HCT116 (cell line): ENCODE results near the gene S100A12. TPM values are rescaled to one million over a fixed set of nuclear protein-coding genes. Genes with fewer than 3 reads are reported as not detected.

Experiments used
- ATAC-seq: fragments of 200-7000 bp; cut with Tn5 transposase; 2 replicates; pipeline ENCODE4 v1.9.1; 2020; ENCODE audit warnings: mild to moderate bottlenecking, moderate library complexity
- BruUV-seq: library from RNA; stranded (reverse); fragments of 400-500 nt; replicated peaks from 2 replicates; lab custom pipeline; 2021; lab: Mats Ljungman, UMichigan
- CTCF ChIA-PET: fragments of 300-600 bp; sonication (Branson Sonifier 250); formaldehyde crosslinking; loops from one replicate; lab custom pipeline; 2021; ENCODE audit warnings: antibody characterized with exemption; lab: Charles Lee
- POLR2A ChIA-PET: fragments of 300-600, 350-600 bp; sonication (Branson Sonifier 250); formaldehyde crosslinking; loops from one replicate; lab custom pipeline; 2021; ENCODE audit warnings: antibody characterized with exemption; lab: Charles Lee
- RAD21 ChIA-PET, 2 experiments: fragments of 300-600 bp; sonication (Branson Sonifier 250); formaldehyde crosslinking; loops; one replicate each; lab custom pipeline; 2023; ENCODE audit warnings: low total read pairs in 2 of 2; ENCODE audit not compliant: uncharacterized antibody in 2 of 2, unreplicated experiment in 2 of 2, low non-redundant PET in 1 of 2; lab: Charles Lee
- DNase-seq: peaks from one replicate; pipeline ENCODE4 v3.0.0-alpha.2; 2010; ENCODE audit warnings: low read depth, low spot score
- H2AFZ ChIP-seq: fragments of 200-600 bp; shearing (Covaris generic), sonication (generic); 2 replicates; pipeline ENCODE4 v1.6.1; 2017; ENCODE audit warnings: low read depth, mixed run types, mixed read lengths, antibody characterized with exemption, low read length; ENCODE audit not compliant: poor library complexity, severe bottlenecking
- H3K27ac ChIP-seq: 2 replicates; pipeline ENCODE4 v1.5.1; 2012; ENCODE audit warnings: low read depth, low read length
- H3K27me3 ChIP-seq: fragments of 200-600 bp; sonication (generic); 2 replicates; pipeline ENCODE4 v1.6.1; 2016; ENCODE audit warnings: mixed run types, low read length, mixed read lengths; ENCODE audit not compliant: insufficient read depth
- H3K36me3 ChIP-seq, 2 experiments: fragments of 200-500 bp in 1 of 2; fragments of 200-600 bp in 1 of 2; sonication (Bioruptor generic) in 1 of 2; sonication (generic) in 1 of 2; 2 replicates each; pipeline versions ENCODE4 v1.5.1 to v1.6.1; 2014 to 2016; ENCODE audit warnings: low read length in 2 of 2, inconsistent platforms in 1 of 2, mixed read lengths in 1 of 2, mixed run types in 1 of 2; ENCODE audit not compliant: insufficient read depth in 2 of 2, control insufficient read depth in 1 of 2
- H3K4me1 ChIP-seq, 2 experiments: fragments of 200-600 bp in 1 of 2; sonication (generic) in 1 of 2; 2 replicates each; pipeline versions ENCODE4 v1.5.1 to v1.6.1; 2012 to 2017; ENCODE audit warnings: low read length in 2 of 2, inconsistent platforms in 1 of 2, mild to moderate bottlenecking in 1 of 2, mixed read lengths in 1 of 2, mixed run types in 1 of 2, moderate library complexity in 1 of 2; ENCODE audit not compliant: insufficient read depth in 2 of 2, control insufficient read depth in 1 of 2
- H3K4me2 ChIP-seq: fragments of 200-600 bp; sonication (generic); 2 replicates; pipeline ENCODE4 v1.6.1; 2017; ENCODE audit warnings: mixed run types, low read length, mixed read lengths
- H3K4me3 ChIP-seq, 2 experiments: fragments of 200-600 bp in 1 of 2; sonication (generic) in 1 of 2; replicated peaks in 1 of 2; 2 replicates each; pipeline ENCODE4 v1.5.1; 2011 to 2016; ENCODE audit warnings: low read length in 2 of 2, control low read depth in 1 of 2, low read depth in 1 of 2, mild to moderate bottlenecking in 1 of 2, mixed read lengths in 1 of 2, mixed run types in 1 of 2
- H3K79me2 ChIP-seq: fragments of 200-600 bp; sonication (generic); 2 replicates; pipeline ENCODE4 v1.6.1; 2017; ENCODE audit warnings: mild to moderate bottlenecking, mixed run types, low read length, moderate library complexity, mixed read lengths; ENCODE audit not compliant: insufficient read depth
- H3K9ac ChIP-seq: fragments of 200-600 bp; sonication (generic); 2 replicates; pipeline ENCODE4 v1.6.1; 2016; ENCODE audit warnings: low read length, mixed read lengths
- H3K9me2 ChIP-seq: fragments of 200-600 bp; sonication (generic), shearing (Covaris generic); 2 replicates; pipeline ENCODE4 v1.6.1; 2017; ENCODE audit warnings: mixed run types, mild to moderate bottlenecking, moderate library complexity; ENCODE audit not compliant: insufficient read depth
- H3K9me3 ChIP-seq, 2 experiments: fragments of 200-500 bp in 1 of 2; fragments of 200-600 bp in 1 of 2; sonication (Bioruptor generic) in 1 of 2; sonication (generic) in 1 of 2; 2 replicates each; pipeline ENCODE4 v1.6.1; 2014 to 2017; ENCODE audit warnings: low read length in 2 of 2, mixed read lengths in 2 of 2, inconsistent platforms in 1 of 2, low read depth in 1 of 2, mild to moderate bottlenecking in 1 of 2, mixed run types in 1 of 2, moderate library complexity in 1 of 2; ENCODE audit not compliant: control insufficient read depth in 1 of 2, insufficient read depth in 1 of 2
- H4K20me1 ChIP-seq: fragments of 200-600 bp; sonication (generic), shearing (Covaris generic); 2 replicates; pipeline ENCODE4 v1.6.1; 2017; ENCODE audit warnings: mixed run types, mild to moderate bottlenecking, moderate library complexity; ENCODE audit not compliant: insufficient read depth
- CBX3 ChIP-seq: IDR thresholded peaks from 2 replicates; pipeline ENCODE4 v1.6.1; 2012; ENCODE audit warnings: low read depth
- CEBPB ChIP-seq: IDR thresholded peaks from 2 replicates; pipeline ENCODE4 v1.6.1; 2012; ENCODE audit warnings: low read depth
- CTCF ChIP-seq, 3 experiments: fragments of 200-600 bp in 1 of 3; sonication (generic) in 1 of 3; IDR thresholded peaks in 2 of 3; conservative IDR thresholded peaks in 1 of 3; 2 replicates each; pipeline ENCODE4 v1.5.1; 2012 to 2017; ENCODE audit warnings: low read depth in 2 of 3, low read length in 2 of 3, antibody characterized with exemption in 1 of 3, borderline replicate concordance in 1 of 3, control low read depth in 1 of 3, mild to moderate bottlenecking in 1 of 3, mixed read lengths in 1 of 3, mixed run types in 1 of 3, moderate library complexity in 1 of 3; ENCODE audit not compliant: insufficient read depth in 1 of 3
- EGR1 ChIP-seq: IDR thresholded peaks from 2 replicates; pipeline ENCODE4 v1.6.1; 2012; ENCODE audit warnings: low read depth
- ELF1 ChIP-seq: IDR thresholded peaks from 2 replicates; pipeline ENCODE4 v1.6.1; 2012; ENCODE audit warnings: low read depth, borderline replicate concordance
- EZH2phosphoT487 ChIP-seq: fragments of 200-600 bp; IDR thresholded peaks from 2 replicates; pipeline ENCODE4 v1.6.1; 2018; ENCODE audit warnings: antibody characterized with exemption, borderline replicate concordance
- MAX ChIP-seq: IDR thresholded peaks from 2 replicates; pipeline ENCODE4 v1.6.1; 2012
- POLR2AphosphoS5 ChIP-seq: IDR thresholded peaks from 2 replicates; pipeline ENCODE4 v1.6.1; 2011; ENCODE audit warnings: mild to moderate bottlenecking, low read depth, low read length, moderate library complexity
- SIN3A ChIP-seq: IDR thresholded peaks from 2 replicates; pipeline ENCODE4 v1.6.1; 2012; ENCODE audit warnings: low read depth
- TCF7L2 ChIP-seq: IDR thresholded peaks from 2 replicates; pipeline ENCODE4 v1.7.0; 2011; ENCODE audit warnings: borderline replicate concordance, inconsistent platforms; ENCODE audit not compliant: insufficient read depth, insufficient read length; ENCODE audit errors: extremely low read depth
- ZBTB33 ChIP-seq: IDR thresholded peaks from 2 replicates; pipeline ENCODE4 v1.6.1; 2011; ENCODE audit warnings: mild to moderate bottlenecking, low read length, moderate library complexity; ENCODE audit not compliant: insufficient replicate concordance; ENCODE audit errors: extremely low read depth
- ZNF274 ChIP-seq: fragments of 200-500 bp; sonication (Bioruptor generic); IDR thresholded peaks from 2 replicates; pipeline ENCODE4 v1.6.1; 2014; ENCODE audit warnings: mild to moderate bottlenecking, low read depth, low read length, inconsistent platforms
- intact Hi-C: fragments of 100-400 bp; cut with micrococcal nuclease; formaldehyde crosslinking; loops from 2 replicates; pipeline ENCODE4 v1.10.0; 2022
- total RNA-seq: library from RNA; stranded (reverse); gene quantifications from one replicate; pipeline ENCODE4 v1.2.1, GENCODE V29; 2021; ENCODE audit not compliant: unreplicated experiment
- TF ChIP-seq, protein P1 (sequence below): IDR thresholded peaks from 2 replicates; pipeline ENCODE4 v1.6.1; 2012; ENCODE audit warnings: low read depth

The S100A12 gene
- total RNA-seq, 1 experiment from 2014 or later = not detected

GRCh38 chr1:153354515-153355193, 20.8 kb downstream of the S100A12 start:
- H3K4me3 ChIP-seq = no peak overlapping the region
- no peak overlapping the region for H2AFZ ChIP-seq
- H3K4me2 ChIP-seq = no peak overlapping the region
- H3K27ac ChIP-seq = no peak overlapping the region
- no peaks in the 10 kb centered on the region for H3K36me3 ChIP-seq
- intact Hi-C loops = loop anchor here (5.0 kb wide), 2 partner anchors 273 to 918 kb away; partner anchors contain the start of genes HAX1, S100A1 and S100A13
- no peaks in the 10 kb centered on the region for H3K9me3 ChIP-seq
- BruUV-seq = no TSS peak
- ChIA-PET POLR2A (no interaction called here), RAD21 (interaction anchor here (0.9 to 3.9 kb wide), 3 partner anchors 140 to 141 kb away, joined by 3 to 21 read pairs (median 7); no protein-coding TSS in a partner anchor), CTCF (interaction anchor here (0.8 to 6.7 kb wide), 7 partner anchors 9 to 152 kb away, joined by 3 to 133 read pairs (median 5); partner anchors contain the start of gene PGLYRP3)
- H3K9me2 ChIP-seq = no peaks in the 10 kb centered on the region
- H4K20me1 ChIP-seq = no peaks in the 10 kb centered on the region
- no peak overlapping the region for H3K9ac ChIP-seq
- ATAC-seq (peak; percentile 39; the same call in 1 of the 2 replicates), DNase-seq (no peak)
- peaks cover 16% of the 10 kb centered on the region for H3K27me3 ChIP-seq
- TF ChIP-seq SIN3A (no peak), CEBPB (no peak), TCF7L2 (no peak), MAX (no peak), EZH2phosphoT487 (no peak), CTCF (IDR thresholded peaks at IDR 0.05 in 2 of 3, conservative IDR thresholded peaks at IDR 0.05 in 1 of 3; ENCODE audit: borderline replicate concordance in 1 of 3, insufficient read depth in 1 of 3, low read depth in 2 of 3, low read length in 2 of 3) (no peak), ZNF274 (no peak), ZBTB33 (no peak), EGR1 (no peak), CBX3 (no peak), ELF1 (no peak), POLR2AphosphoS5 (no peak)
- TF ChIP-seq, protein P1, sequence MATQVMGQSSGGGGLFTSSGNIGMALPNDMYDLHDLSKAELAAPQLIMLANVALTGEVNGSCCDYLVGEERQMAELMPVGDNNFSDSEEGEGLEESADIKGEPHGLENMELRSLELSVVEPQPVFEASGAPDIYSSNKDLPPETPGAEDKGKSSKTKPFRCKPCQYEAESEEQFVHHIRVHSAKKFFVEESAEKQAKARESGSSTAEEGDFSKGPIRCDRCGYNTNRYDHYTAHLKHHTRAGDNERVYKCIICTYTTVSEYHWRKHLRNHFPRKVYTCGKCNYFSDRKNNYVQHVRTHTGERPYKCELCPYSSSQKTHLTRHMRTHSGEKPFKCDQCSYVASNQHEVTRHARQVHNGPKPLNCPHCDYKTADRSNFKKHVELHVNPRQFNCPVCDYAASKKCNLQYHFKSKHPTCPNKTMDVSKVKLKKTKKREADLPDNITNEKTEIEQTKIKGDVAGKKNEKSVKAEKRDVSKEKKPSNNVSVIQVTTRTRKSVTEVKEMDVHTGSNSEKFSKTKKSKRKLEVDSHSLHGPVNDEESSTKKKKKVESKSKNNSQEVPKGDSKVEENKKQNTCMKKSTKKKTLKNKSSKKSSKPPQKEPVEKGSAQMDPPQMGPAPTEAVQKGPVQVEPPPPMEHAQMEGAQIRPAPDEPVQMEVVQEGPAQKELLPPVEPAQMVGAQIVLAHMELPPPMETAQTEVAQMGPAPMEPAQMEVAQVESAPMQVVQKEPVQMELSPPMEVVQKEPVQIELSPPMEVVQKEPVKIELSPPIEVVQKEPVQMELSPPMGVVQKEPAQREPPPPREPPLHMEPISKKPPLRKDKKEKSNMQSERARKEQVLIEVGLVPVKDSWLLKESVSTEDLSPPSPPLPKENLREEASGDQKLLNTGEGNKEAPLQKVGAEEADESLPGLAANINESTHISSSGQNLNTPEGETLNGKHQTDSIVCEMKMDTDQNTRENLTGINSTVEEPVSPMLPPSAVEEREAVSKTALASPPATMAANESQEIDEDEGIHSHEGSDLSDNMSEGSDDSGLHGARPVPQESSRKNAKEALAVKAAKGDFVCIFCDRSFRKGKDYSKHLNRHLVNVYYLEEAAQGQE = no peak
- TF ChIP-seq, all 23 proteins: peak for 0
- no peaks in the 10 kb centered on the region; a peak in 1 of 4 replicates for H3K4me1 ChIP-seq
- H3K79me2 ChIP-seq = no peaks in the 10 kb centered on the region
